SU-DHL-6 (cell line): Measurements from ENCODE around the gene NBPF9.
"Not testable (repeated sequence)": the region's sequence is repeated elsewhere in the genome, so short reads cannot be mapped to it uniquely, and the experiment has no call there.

Experiments used
- EZH2phosphoT487 ChIP-seq: fragments of 200-600 bp; sonication (generic), shearing (Covaris generic); conservative IDR thresholded peaks from 2 replicates; pipeline ENCODE4 v1.6.1; 2018; ENCODE audit warnings: mild to moderate bottlenecking, antibody characterized with exemption, low read length, moderate library complexity, mixed read lengths
- TF ChIP-seq, protein P1 (sequence below): fragments of 200-600 bp; sonication (generic); IDR thresholded peaks from one replicate; pipeline ENCODE4 v1.5.1; 2017; ENCODE audit warnings: antibody characterized with exemption, mild to moderate bottlenecking, low read length, moderate library complexity; ENCODE audit not compliant: insufficient read depth, poor library complexity, severe bottlenecking

GRCh38 chr1:149008769-149009168 lies 94.6 kb downstream of the NBPF9 start:
- TF ChIP-seq, protein P1, sequence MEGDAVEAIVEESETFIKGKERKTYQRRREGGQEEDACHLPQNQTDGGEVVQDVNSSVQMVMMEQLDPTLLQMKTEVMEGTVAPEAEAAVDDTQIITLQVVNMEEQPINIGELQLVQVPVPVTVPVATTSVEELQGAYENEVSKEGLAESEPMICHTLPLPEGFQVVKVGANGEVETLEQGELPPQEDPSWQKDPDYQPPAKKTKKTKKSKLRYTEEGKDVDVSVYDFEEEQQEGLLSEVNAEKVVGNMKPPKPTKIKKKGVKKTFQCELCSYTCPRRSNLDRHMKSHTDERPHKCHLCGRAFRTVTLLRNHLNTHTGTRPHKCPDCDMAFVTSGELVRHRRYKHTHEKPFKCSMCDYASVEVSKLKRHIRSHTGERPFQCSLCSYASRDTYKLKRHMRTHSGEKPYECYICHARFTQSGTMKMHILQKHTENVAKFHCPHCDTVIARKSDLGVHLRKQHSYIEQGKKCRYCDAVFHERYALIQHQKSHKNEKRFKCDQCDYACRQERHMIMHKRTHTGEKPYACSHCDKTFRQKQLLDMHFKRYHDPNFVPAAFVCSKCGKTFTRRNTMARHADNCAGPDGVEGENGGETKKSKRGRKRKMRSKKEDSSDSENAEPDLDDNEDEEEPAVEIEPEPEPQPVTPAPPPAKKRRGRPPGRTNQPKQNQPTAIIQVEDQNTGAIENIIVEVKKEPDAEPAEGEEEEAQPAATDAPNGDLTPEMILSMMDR, result not testable (repeated sequence)
- TF ChIP-seq EZH2phosphoT487, result not testable (repeated sequence)
